Measurements from ENCODE around the gene GDPD5.
A peak's percentile ranks its signal among the peaks of the same experiment; 100 is the strongest.

GDPD5 gene

GRCh38 chr11:75503531-75504099 lies 22.1 kb downstream of the GDPD5 start:
- H3K4me3 ChIP-seq (ENCODE audit: low read length): no peak overlapping the region
- TF ChIP-seq CTCF (conservative IDR thresholded peaks at IDR 0.05; ENCODE audit: low read length): no peak
- no peak for DNase-seq (ENCODE audit: low read depth)

GRCh38 chr11:75502138-75502537 lies 23.6 kb downstream of the GDPD5 start:
- DNase-seq (ENCODE audit: low read depth): no peak
- no peak overlapping the region for H3K4me3 ChIP-seq (ENCODE audit: low read length)
- no peak for TF ChIP-seq CTCF (conservative IDR thresholded peaks at IDR 0.05; ENCODE audit: low read length)

- no peak for TF ChIP-seq CTCF (conservative IDR thresholded peaks at IDR 0.05; ENCODE audit: low read length)
- no peak overlapping the region for H3K4me3 ChIP-seq (ENCODE audit: low read length)
- DNase-seq (ENCODE audit: low read depth): no peak
Measured at GRCh38 chr11:75500742-75501141, 25.0 kb downstream of the GDPD5 start.

- DNase-seq (ENCODE audit: low read depth): peak; percentile 98
- TF ChIP-seq CTCF (conservative IDR thresholded peaks at IDR 0.05; ENCODE audit: low read length): no peak
- no peak overlapping the region for H3K4me3 ChIP-seq (ENCODE audit: low read length)
Measured at GRCh38 chr11:75499423-75500190, 26.1 kb downstream of the GDPD5 start.

- H3K4me3 ChIP-seq (ENCODE audit: low read length): no peak overlapping the region; the same call in none of the 2 replicates
- TF ChIP-seq CTCF (conservative IDR thresholded peaks at IDR 0.05; ENCODE audit: low read length): no peak
- DNase-seq (ENCODE audit: low read depth): peak; percentile 56
Measured at GRCh38 chr11:75498556-75499255, 27.0 kb downstream of the GDPD5 start.

GRCh38 chr11:75497788-75498409 lies 27.8 kb downstream of the GDPD5 start:
- H3K4me3 ChIP-seq (ENCODE audit: low read length): no peak overlapping the region
- no peak for DNase-seq (ENCODE audit: low read depth)
- no peak for TF ChIP-seq CTCF (conservative IDR thresholded peaks at IDR 0.05; ENCODE audit: low read length)

Data from AG10803 (cell line).